Neural cell (in vitro differentiated cells): ENCODE data around the gene C6orf118. TPM values are rescaled to one million over a fixed set of nuclear protein-coding genes. Genes with fewer than 3 reads are reported as not detected.

Experiments used
- H2AFZ ChIP-seq: fragments of 200-600, 300-800 bp; sonication (generic), shearing (Covaris generic); 2 replicates; pipeline ENCODE4 v1.6.0; 2014; ENCODE audit warnings: low read depth, mild to moderate bottlenecking, antibody characterized with exemption, low read length, moderate library complexity
- H3F3A ChIP-seq: fragments of 200-600 bp; shearing (Covaris generic); 2 replicates; pipeline ENCODE4 v1.6.1; 2016; ENCODE audit warnings: mild to moderate bottlenecking, moderate library complexity, mixed read lengths, antibody characterized with exemption, low read length; ENCODE audit not compliant: insufficient read depth, poor library complexity, severe bottlenecking
- H3K27ac ChIP-seq: fragments of 200-600, 300-800 bp; sonication (generic), shearing (Covaris generic); 2 replicates; pipeline ENCODE4 v1.5.1; 2014; ENCODE audit warnings: mild to moderate bottlenecking, low read length, moderate library complexity
- H3K27me3 ChIP-seq: fragments of 300-800, 200-600 bp; sonication (generic), shearing (Covaris generic); 2 replicates; pipeline ENCODE4 v1.6.0; 2014; ENCODE audit warnings: mild to moderate bottlenecking, low read depth, low read length, moderate library complexity; ENCODE audit not compliant: insufficient read depth
- H3K36me3 ChIP-seq: fragments of 300-800, 200-600 bp; sonication (generic), shearing (Covaris generic); 2 replicates; pipeline ENCODE4 v1.5.1; 2014; ENCODE audit warnings: mild to moderate bottlenecking, antibody characterized with exemption, low read length, moderate library complexity; ENCODE audit not compliant: insufficient read depth
- H3K4me2 ChIP-seq: fragments of 300-800, 200-600 bp; sonication (generic), shearing (Covaris generic); 2 replicates; pipeline ENCODE4 v1.6.0; 2014; ENCODE audit warnings: mild to moderate bottlenecking, low read length
- H3K4me3 ChIP-seq: fragments of 300-800, 200-600 bp; sonication (generic), shearing (Covaris generic); 2 replicates; pipeline ENCODE4 v1.5.1; 2014; ENCODE audit warnings: mild to moderate bottlenecking, low read length, moderate library complexity
- H3K79me2 ChIP-seq: fragments of 200-600 bp; shearing (Covaris generic); replicated peaks from 2 replicates; pipeline ENCODE4 v1.6.0; 2014; ENCODE audit warnings: mild to moderate bottlenecking, low read length, moderate library complexity; ENCODE audit not compliant: insufficient read depth
- H3K9ac ChIP-seq: fragments of 300-800, 200-600 bp; sonication (generic), shearing (Covaris generic); 2 replicates; pipeline ENCODE4 v1.6.1; 2016; ENCODE audit warnings: mild to moderate bottlenecking, low read length, mixed read lengths
- H3K9me2 ChIP-seq: fragments of 200-600 bp; shearing (Covaris generic); 2 replicates; pipeline ENCODE4 v1.6.1; 2016; ENCODE audit warnings: mild to moderate bottlenecking, low read length, mixed read lengths; ENCODE audit not compliant: insufficient read depth
- H3K9me3 ChIP-seq: fragments of 200-600, 300-800 bp; sonication (generic), shearing (Covaris generic); 2 replicates; pipeline ENCODE4 v1.6.1; 2016; ENCODE audit warnings: mild to moderate bottlenecking, mixed run types, low read length, moderate library complexity, mixed read lengths
- H4K20me1 ChIP-seq: fragments of 200-600 bp; shearing (Covaris generic); 2 replicates; pipeline ENCODE4 v1.6.1; 2016; ENCODE audit warnings: mild to moderate bottlenecking, mixed run types; ENCODE audit not compliant: insufficient read depth
- CTCF ChIP-seq: fragments of 450-650 bp; IDR thresholded peaks from 2 replicates; pipeline ENCODE4 v1.5.1; 2014; ENCODE audit warnings: antibody characterized with exemption, mild to moderate bottlenecking, moderate library complexity; ENCODE audit not compliant: poor library complexity, severe bottlenecking
- EP300 ChIP-seq: fragments of 450-650 bp; conservative IDR thresholded peaks from 2 replicates; pipeline ENCODE4 v1.6.1; 2014; ENCODE audit warnings: antibody characterized with exemption, mild to moderate bottlenecking, moderate library complexity; ENCODE audit not compliant: poor library complexity, severe bottlenecking
- EZH2 ChIP-seq: fragments of 200-600, 300-800 bp; shearing (Covaris generic), sonication (generic); IDR thresholded peaks from 2 replicates; pipeline ENCODE4 v1.6.1; 2014; ENCODE audit warnings: antibody characterized with exemption, low read length, borderline replicate concordance, mild to moderate bottlenecking; ENCODE audit not compliant: insufficient read depth, poor library complexity, severe bottlenecking
- MXI1 ChIP-seq: fragments of 450-650 bp; conservative IDR thresholded peaks from 2 replicates; pipeline ENCODE4 v1.6.1; 2014; ENCODE audit warnings: antibody characterized with exemption, mild to moderate bottlenecking; ENCODE audit not compliant: poor library complexity, severe bottlenecking
- POLR2AphosphoS5 ChIP-seq: IDR thresholded peaks from 2 replicates; pipeline ENCODE4 v1.6.1; 2012
- RAD21 ChIP-seq: fragments of 450-650 bp; conservative IDR thresholded peaks from 2 replicates; pipeline ENCODE4 v1.6.1; 2014; ENCODE audit warnings: antibody characterized with exemption, mild to moderate bottlenecking, moderate library complexity
- REST ChIP-seq: IDR thresholded peaks from 2 replicates; pipeline ENCODE4 v1.6.1; 2012; ENCODE audit warnings: borderline replicate concordance
- SMC3 ChIP-seq: fragments of 450-650 bp; conservative IDR thresholded peaks from 2 replicates; pipeline ENCODE4 v1.6.1; 2014; ENCODE audit warnings: antibody characterized with exemption, mild to moderate bottlenecking, moderate library complexity; ENCODE audit not compliant: poor library complexity
- TAF1 ChIP-seq: IDR thresholded peaks from 2 replicates; pipeline ENCODE4 v1.6.1; 2012; ENCODE audit warnings: low read depth
- polyA plus RNA-seq: library from polyadenylated mRNA; depleted of rRNA; stranded (reverse); fragments of >200 nt; gene quantifications from 2 replicates; pipeline ENCODE4 v1.2.3, GENCODE V29; 2014

C6orf118 gene
- polyA plus RNA-seq, 1 donor from 2014 or later = 5.2 TPM

- no peaks in the 10 kb centered on the region for H3K9me2 ChIP-seq
- no peaks in the 10 kb centered on the region for H4K20me1 ChIP-seq
- H3K9ac ChIP-seq = peak overlapping the region; percentile 79
- H3K4me2 ChIP-seq = peak overlapping the region; percentile 73
- peaks cover 45% of the 10 kb centered on the region for H3F3A ChIP-seq
- H3K79me2 ChIP-seq = no peaks in the 10 kb centered on the region
- peak overlapping the region; percentile 100 for H3K27ac ChIP-seq
- no peak overlapping the region for H2AFZ ChIP-seq
- peaks cover 5% of the 10 kb centered on the region for H3K9me3 ChIP-seq
- TF ChIP-seq TAF1 = no peak
- TF ChIP-seq EZH2 = no peak
- no peak for TF ChIP-seq CTCF
- TF ChIP-seq POLR2AphosphoS5 = no peak
- TF ChIP-seq REST = no peak
- H3K27me3 ChIP-seq = no peaks in the 10 kb centered on the region
- H3K36me3 ChIP-seq = no peaks in the 10 kb centered on the region
- H3K4me3 ChIP-seq = peak overlapping the region; percentile 53
These were observed 76.5 kb downstream of the C6orf118 start for GRCh38 chr6:165232731-165233488.

GRCh38 chr6:165231581-165232561 is 77.5 kb downstream of the C6orf118 start:
- Histone ChIP-seq H3K9me2 (no peaks in the 10 kb centered on the region), H3K9me3 (peaks cover 5% of the 10 kb centered on the region), H3F3A (peaks cover 45% of the 10 kb centered on the region), H3K27me3 (no peaks in the 10 kb centered on the region), H2AFZ (no peak overlapping the region), H3K4me3 (peak overlapping the region; percentile 53), H3K79me2 (no peaks in the 10 kb centered on the region), H3K9ac (peak overlapping the region; percentile 79), H3K27ac (peak overlapping the region; percentile 100), H3K4me2 (peak overlapping the region; percentile 73), H4K20me1 (no peaks in the 10 kb centered on the region), H3K36me3 (no peaks in the 10 kb centered on the region)
- TF ChIP-seq POLR2AphosphoS5 (peak; percentile 96), REST (peak; percentile 85), RAD21 (peak; percentile 96), EZH2 (no peak), MXI1 (no peak), CTCF (peak; percentile 97), SMC3 (peak; percentile 82), EP300 (peak; percentile 100), TAF1 (no peak)
